ENCODE measurements around the gene HIVEP3.

Gene HIVEP3

GRCh38 chr1:41868241-41868998 is 50.3 kb downstream of the HIVEP3 start:
- no peak for DNase-seq

- DNase-seq, result no peak
Measured at GRCh38 chr1:41866285-41866684, 52.4 kb downstream of the HIVEP3 start.

GRCh38 chr1:41864471-41865040 is 54.2 kb downstream of the HIVEP3 start:
- no peak for DNase-seq

DNA sequence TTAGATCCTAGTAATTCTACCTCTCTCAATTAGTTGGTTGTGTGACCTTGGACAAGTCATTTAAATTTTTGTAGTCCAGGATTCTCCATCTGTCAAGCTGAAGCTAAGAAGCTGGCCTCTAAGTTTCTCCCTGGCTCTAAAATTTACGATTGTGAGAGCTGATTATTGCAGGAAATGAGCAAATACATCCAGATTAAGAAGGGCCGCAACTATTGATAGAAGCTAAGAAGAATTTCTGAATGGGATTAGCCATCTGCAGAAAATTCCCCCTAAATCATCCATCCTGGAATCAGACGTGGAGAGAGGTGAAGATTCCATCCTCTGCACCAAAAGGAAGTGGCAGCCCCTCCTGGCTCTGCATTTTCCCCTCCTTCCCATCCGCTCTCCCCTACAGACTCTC is 55.0 kb downstream of the HIVEP3 start:
- no peak for DNase-seq

- no peak for DNase-seq
Measured at GRCh38 chr1:41862384-41863221, 56.1 kb downstream of the HIVEP3 start.

DNA sequence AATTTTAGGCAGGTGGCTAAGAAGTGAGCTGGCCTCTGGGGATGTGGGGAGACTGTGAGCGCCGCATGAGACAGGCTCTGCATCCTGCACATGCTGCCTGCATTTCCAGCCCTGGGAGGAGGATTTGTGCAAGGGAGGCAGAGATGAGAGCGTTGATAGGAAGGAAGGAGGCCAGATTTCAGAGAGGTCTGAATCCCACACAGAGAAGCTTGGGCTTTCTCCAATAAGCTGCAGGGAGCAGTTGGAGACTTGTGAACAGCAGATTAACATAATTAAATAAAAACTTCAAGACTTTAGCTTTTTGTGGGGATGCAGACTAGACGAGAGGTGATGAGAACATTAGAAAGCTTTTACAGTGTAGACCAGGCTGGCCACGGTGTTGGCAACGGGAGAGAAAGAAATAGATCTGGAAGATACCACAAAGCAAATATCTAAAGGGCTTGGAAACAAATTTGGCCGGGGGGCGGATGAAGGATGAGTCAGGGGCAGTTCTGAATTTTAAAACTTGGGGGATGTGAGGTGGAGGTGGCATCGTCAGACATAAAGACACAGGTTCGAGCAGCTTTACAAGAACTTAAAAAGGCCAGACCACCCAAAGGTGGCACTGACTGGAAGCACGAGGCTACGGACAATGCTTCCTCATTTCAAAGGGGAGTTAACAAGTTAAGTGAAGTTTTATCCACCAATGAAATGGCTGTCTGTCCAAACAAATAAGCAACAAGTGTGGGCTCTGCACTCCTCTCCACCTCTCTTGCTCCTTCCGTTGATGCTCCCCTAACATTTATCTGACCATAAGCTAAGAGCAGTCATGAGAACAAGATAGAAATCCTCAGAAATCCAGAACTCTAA is 57.0 kb downstream of the HIVEP3 start:
- DNase-seq, result no peak

- no peak for DNase-seq
Measured at GRCh38 chr1:41860771-41861170, 58.0 kb downstream of the HIVEP3 start.

GRCh38 chr1:41860214-41860613 is 58.5 kb downstream of the HIVEP3 start:
- DNase-seq, result no peak

- DNase-seq, result no peak
Measured at GRCh38 chr1:41859686-41860085, 59.0 kb downstream of the HIVEP3 start.

DNA sequence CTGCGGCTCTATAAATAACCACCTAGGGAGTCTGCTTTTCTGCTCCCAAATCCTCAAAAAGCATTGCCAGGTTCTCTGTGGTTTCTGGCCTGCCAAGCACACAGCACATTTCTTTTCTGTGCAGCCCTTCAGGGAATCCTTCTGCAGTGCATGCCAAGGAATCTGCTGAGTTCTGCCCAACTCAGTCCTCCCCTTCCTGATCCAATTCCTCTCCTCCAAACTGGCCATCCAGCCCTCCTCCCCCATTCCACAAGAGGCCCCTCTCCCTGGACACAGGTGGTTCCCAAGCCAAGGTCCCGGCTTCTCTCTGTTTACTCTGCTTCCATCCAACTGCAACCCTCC is 61.8 kb downstream of the HIVEP3 start:
- DNase-seq, result no peak

DNA sequence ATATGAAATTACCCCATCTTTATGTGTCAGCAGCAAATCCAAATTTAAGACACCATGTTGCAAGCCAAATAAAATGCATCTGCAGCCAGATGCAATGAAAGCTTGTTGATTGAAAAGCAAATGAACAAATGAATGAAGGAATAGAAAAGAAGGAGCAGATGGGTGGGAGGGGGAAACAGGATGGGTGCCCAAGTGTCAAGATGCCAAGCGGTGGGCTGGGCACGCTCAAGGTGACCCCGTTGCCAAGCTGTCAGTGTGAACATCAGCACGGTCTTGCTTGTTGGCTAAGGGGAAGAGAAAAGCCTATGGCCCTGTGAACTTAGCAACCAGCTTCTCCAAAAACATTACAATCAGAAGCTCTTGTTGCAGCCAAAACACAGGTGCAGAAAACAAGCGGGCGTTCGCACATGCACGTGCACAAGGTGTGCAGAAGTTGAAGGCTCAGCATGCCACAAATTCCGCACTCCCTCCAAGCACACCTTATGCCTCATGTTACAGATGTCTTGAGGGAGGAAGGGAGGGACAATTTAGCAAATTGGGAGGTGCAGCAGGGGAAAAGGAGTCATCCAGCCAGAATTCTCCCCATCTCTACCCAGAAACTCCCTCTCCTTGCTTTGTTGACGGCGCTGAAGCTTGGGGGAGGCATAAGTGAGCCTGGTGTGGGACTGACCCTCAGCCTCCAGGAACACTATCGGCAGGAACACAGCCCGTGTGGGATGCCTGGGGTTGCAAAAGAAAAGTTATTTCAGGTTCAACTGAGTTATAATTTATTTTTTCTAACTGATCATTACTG is 62.4 kb downstream of the HIVEP3 start:
- DNase-seq, result no peak

DNA sequence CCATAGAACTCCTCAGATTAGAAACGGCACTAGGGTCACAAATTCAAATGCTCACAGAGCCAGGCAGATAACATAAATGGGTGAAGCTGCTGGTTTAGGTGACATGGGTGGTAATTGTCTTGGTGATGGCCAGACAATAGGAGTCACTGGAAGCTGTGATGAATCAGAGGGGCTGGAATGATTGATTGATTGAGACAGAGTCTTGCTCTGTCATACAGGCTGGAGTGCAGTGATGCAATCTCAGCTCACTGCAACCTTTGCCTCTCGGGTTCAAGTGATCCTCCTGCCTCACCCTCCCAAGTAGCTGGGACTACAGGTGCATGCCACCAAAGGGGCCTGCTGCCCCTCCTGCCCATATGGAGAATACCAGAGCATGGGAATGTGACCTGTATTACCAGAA is 63.0 kb downstream of the HIVEP3 start:
- DNase-seq, result no peak

GRCh38 chr1:41853907-41854306 is 64.8 kb downstream of the HIVEP3 start:
- DNase-seq, result no peak

DNA sequence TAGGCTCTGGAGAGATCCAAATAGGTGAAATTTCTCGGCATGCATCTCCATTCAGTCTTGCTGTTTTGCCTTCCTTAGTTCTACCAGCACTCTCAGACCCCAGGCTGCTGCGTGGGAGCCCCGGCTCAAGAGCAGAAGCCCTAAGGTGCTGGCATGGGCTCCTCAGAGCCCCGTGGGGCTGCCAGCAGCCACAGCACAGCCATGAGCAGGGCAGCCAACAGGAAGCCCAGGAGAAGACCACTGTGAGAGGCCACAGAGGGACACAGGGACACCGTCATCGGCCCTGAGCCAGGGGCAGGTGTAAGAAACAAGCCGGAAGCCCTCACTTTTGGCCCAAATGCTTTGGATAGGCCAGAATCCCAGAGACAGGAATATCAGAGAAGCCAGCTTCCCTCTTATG is 66.6 kb downstream of the HIVEP3 start:
- no peak for DNase-seq

DNA sequence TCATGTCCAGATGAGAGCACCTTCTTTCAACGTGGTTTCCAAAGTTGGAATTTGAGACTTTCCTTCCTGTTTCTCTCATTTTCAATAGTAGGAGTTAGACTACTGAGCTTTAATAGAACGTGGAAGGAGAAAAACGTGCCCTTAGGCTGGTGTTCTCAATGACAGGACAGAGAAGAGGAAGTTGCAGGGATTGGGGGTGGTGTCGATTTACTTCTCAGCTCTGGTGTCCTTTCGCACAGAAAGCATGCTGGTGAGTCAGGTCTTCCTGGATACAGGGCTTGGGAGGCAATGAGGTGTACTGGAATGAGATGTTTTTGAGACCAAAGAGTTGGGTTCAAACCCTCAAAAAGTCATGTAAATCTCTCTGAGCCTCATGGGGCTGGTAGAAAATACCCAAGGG is 67.1 kb downstream of the HIVEP3 start:
- DNase-seq, result no peak

DNA sequence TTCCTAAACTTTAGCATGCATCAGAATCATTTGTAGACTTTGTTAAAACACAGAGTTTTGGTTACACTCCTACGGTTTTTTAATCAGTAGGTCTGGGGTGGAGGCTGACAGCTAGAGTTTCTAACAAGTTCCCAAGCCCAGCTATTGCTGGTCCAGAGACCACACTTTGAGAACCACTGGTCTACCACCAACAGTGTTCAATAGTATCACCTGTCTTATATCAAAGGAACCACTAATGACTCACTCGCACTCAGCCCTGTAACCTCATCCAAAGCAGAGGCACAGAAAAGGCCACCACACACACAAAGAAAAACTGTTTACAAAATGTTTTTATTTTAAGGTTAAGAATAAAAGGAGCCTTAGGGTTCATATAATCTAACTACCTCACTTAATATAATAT is 68.7 kb downstream of the HIVEP3 start:
- DNase-seq, result no peak

DNA sequence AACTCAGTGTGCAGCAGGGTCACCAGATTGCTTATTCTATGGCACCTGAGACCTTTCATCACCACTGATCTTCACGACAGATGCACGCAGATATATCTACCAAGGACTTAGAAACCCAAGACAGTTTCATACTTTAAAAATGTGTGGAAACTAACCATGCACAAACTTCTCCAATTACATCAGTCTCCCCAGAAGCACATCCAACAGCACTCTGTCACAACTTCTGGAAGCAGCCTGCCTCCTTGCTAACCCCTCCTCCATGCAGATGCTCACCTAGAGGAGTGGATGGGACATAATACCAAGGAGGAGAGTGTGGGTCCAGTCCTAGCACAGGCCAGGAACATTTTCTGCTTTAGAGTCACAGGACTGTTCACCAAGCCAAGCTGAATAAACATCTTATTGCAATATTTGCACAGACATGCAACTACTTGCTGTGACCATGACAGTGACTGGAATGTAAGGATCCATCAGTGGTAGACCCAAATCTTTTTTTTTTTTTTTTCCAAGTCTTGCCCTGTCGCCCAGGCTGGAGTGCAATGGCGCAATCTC is 69.4 kb downstream of the HIVEP3 start:
- no peak for DNase-seq

GRCh38 chr1:41848216-41848952 is 70.3 kb downstream of the HIVEP3 start:
- DNase-seq, result no peak

DNA sequence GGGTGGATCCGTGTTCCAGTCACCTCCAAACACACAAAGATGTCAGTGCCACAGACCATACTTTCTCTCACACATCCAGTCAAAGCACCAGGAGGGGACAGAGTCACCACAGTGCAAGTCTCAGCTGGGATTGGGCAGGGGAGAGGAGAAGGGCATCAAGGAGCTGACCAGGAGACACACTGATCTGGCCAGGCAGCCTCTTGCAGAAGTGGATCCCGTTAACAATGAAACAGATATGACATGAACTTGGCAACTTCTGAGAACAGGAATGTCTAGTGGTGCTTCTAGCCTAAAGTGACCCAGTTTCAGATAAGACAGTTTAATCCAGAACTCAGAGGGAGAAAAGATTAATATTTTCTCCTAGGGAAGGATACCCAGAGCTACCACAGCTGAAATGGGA is 71.0 kb downstream of the HIVEP3 start:
- no peak for DNase-seq

DNA sequence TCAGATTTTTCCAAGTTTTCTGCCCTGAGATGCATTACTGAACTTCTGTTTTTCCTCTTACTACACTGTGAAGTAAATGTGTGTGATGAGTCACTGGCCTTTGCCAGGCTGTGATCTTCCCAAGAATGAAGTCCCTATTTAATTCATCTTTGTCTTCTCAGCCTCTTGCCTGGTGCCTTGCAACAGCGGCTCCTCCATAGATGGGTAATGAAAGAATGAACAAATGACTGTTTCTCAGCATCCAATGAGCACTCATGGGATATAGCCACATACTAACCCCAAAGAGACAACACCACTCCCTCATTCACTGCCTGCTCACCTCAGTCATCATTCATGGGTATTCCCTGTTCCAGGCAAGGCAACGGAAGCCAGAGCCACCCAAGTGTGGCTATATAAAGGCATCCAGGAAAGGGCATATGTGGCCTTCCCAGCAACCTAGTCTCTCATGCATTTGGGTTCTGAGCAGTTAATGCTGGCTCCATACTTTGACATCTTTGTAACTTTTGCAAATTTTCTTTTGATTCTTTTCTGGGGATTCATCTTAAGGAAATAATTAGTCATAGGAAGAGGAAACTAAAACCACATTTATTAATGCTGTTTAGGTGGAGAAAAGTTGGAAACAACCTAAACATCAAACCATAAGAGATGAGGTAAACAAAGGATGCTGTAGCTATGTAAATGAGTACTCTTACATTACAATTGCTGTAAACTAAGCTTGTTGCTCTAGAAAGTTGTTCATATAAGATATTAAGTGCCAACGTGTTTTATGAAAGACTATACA is 71.9 kb downstream of the HIVEP3 start:
- DNase-seq, result no peak
